Smooth muscle cell (in vitro differentiated cells): Measurements from ENCODE around the gene LAYN. TPM values are rescaled to one million over a fixed set of nuclear protein-coding genes. Genes with fewer than 3 reads are reported as not detected.

Experiments used
- DNase-seq: peaks from one replicate; lab custom pipeline; 2025; ENCODE audit not compliant: unreplicated experiment; lab: John Stamatoyannopoulos, UW
- H2AFZ ChIP-seq: fragments of 200-600 bp; sonication (generic); 2 replicates; pipeline ENCODE4 v1.6.0; 2016; ENCODE audit warnings: antibody characterized with exemption, low read depth, mild to moderate bottlenecking
- H3F3A ChIP-seq: fragments of 200-600 bp; sonication (generic); 2 replicates; pipeline ENCODE4 v1.6.0; 2017; ENCODE audit warnings: antibody characterized with exemption, low read depth
- H3K27ac ChIP-seq: fragments of 200-600 bp; sonication (generic); 2 replicates; pipeline ENCODE4 v1.5.1; 2016; ENCODE audit warnings: low read depth, mild to moderate bottlenecking
- H3K27me3 ChIP-seq: fragments of 200-600 bp; sonication (generic); 2 replicates; pipeline ENCODE4 v1.6.1; 2016; ENCODE audit warnings: low read depth, mild to moderate bottlenecking
- H3K36me3 ChIP-seq: fragments of 200-600 bp; sonication (generic); 2 replicates; pipeline ENCODE4 v1.5.1; 2016; ENCODE audit warnings: low read depth
- H3K4me1 ChIP-seq: fragments of 200-600 bp; sonication (generic); 2 replicates; pipeline ENCODE4 v1.5.1; 2016; ENCODE audit warnings: low read depth
- H3K4me2 ChIP-seq: fragments of 200-600 bp; sonication (generic); 2 replicates; pipeline ENCODE4 v1.6.0; 2016; ENCODE audit warnings: mild to moderate bottlenecking
- H3K4me3 ChIP-seq: fragments of 200-600 bp; sonication (generic); 2 replicates; pipeline ENCODE4 v1.5.1; 2016; ENCODE audit warnings: mild to moderate bottlenecking
- H3K79me2 ChIP-seq: fragments of 200-600 bp; sonication (generic); 2 replicates; pipeline ENCODE4 v1.6.0; 2016; ENCODE audit warnings: low read depth, mild to moderate bottlenecking
- H3K9ac ChIP-seq: fragments of 200-600 bp; sonication (generic); 2 replicates; pipeline ENCODE4 v1.6.0; 2016; ENCODE audit warnings: low read depth
- H3K9me3 ChIP-seq: fragments of 200-600 bp; sonication (generic); replicated peaks from 2 replicates; pipeline ENCODE4 v1.5.1; 2016; ENCODE audit warnings: low read depth
- H4K20me1 ChIP-seq: fragments of 200-600 bp; sonication (generic); 2 replicates; pipeline ENCODE4 v1.6.0; 2016; ENCODE audit warnings: low read depth
- CTCF ChIP-seq: fragments of 200-600 bp; sonication (generic); IDR thresholded peaks from 2 replicates; pipeline ENCODE4 v1.5.1; 2017; ENCODE audit warnings: borderline replicate concordance, mild to moderate bottlenecking, antibody characterized with exemption; ENCODE audit not compliant: insufficient read depth, poor library complexity, severe bottlenecking
- WGBS: methylation state at CpG from one replicate; pipeline ENCODE4 v1.1.7; 2016; ENCODE audit warnings: low lambda C conversion rate; 5-methylcytosine and 5-hydroxymethylcytosine counted together
- polyA plus RNA-seq: library from polyadenylated mRNA; unstranded; fragments of >200 nt; fragmentation: Nextera tagmentation; extraction: Ambion mirVana; gene quantifications from 2 replicates; pipeline ENCODE4 v1.2.1, GENCODE V29; 2016
- total RNA-seq: library from RNA; depleted of rRNA; stranded (reverse); fragments of >200 nt; gene quantifications from 2 replicates; pipeline ENCODE4 v1.2.3, GENCODE V29; 2014

The LAYN gene
- total and polyA plus RNA-seq, 2 experiments from 2014 or later: 52.6 to 67.4 TPM

- H3K27me3 ChIP-seq: no peaks in the 10 kb centered on the region
- H3F3A ChIP-seq: no peaks in the 10 kb centered on the region
- H4K20me1 ChIP-seq: peaks cover 56% of the 10 kb centered on the region
- peak overlapping the region; percentile 84 for H3K4me2 ChIP-seq
- H3K4me3 ChIP-seq: peak overlapping the region; percentile 97
- peak overlapping the region; percentile 98 for H3K27ac ChIP-seq
- H3K79me2 ChIP-seq: peaks cover 61% of the 10 kb centered on the region
- H3K9me3 ChIP-seq: no peaks in the 10 kb centered on the region
- 32% methylated on average over 7 of the region's 7 CpGs for WGBS
- DNase-seq: no peak
- H3K36me3 ChIP-seq: no peaks in the 10 kb centered on the region
- peak overlapping the region; percentile 99 for H3K9ac ChIP-seq
- TF ChIP-seq CTCF: no peak
- no peak overlapping the region for H2AFZ ChIP-seq
- peaks cover 21% of the 10 kb centered on the region for H3K4me1 ChIP-seq
Observed at GRCh38 chr11:111603611-111604130, 63.2 kb downstream of the LAYN start.

- Histone ChIP-seq H2AFZ (no peak overlapping the region), H3K4me1 (peaks cover 21% of the 10 kb centered on the region), H3K79me2 (peaks cover 69% of the 10 kb centered on the region), H3F3A (no peaks in the 10 kb centered on the region), H3K36me3 (no peaks in the 10 kb centered on the region), H3K9ac (no peak overlapping the region), H3K4me2 (peak overlapping the region; percentile 84), H3K27me3 (no peaks in the 10 kb centered on the region), H3K9me3 (no peaks in the 10 kb centered on the region), H3K4me3 (peak overlapping the region; percentile 97), H3K27ac (no peak overlapping the region), H4K20me1 (peaks cover 62% of the 10 kb centered on the region)
- peak; percentile 53 for TF ChIP-seq CTCF
- DNase-seq: no peak
- WGBS: 24% methylated on average over 9 of the region's 9 CpGs
Observed at GRCh38 chr11:111604392-111605009, 64.0 kb downstream of the LAYN start.

GRCh38 chr11:111605681-111606080 is 65.2 kb downstream of the LAYN start:
- Histone ChIP-seq H4K20me1 (peaks cover 74% of the 10 kb centered on the region), H3K79me2 (peaks cover 81% of the 10 kb centered on the region), H3K4me2 (no peak overlapping the region), H3K4me3 (no peak overlapping the region), H3K27me3 (no peaks in the 10 kb centered on the region), H3K9ac (no peak overlapping the region), H2AFZ (no peak overlapping the region), H3K4me1 (peaks cover 21% of the 10 kb centered on the region), H3K9me3 (no peaks in the 10 kb centered on the region), H3K36me3 (no peaks in the 10 kb centered on the region), H3F3A (no peaks in the 10 kb centered on the region), H3K27ac (no peak overlapping the region)
- no peak for DNase-seq
- no peak for TF ChIP-seq CTCF
- WGBS: 89% methylated on average over 4 of the region's 4 CpGs

GRCh38 chr11:111606986-111607385 is 66.5 kb downstream of the LAYN start:
- H2AFZ ChIP-seq: no peak overlapping the region
- peaks cover 88% of the 10 kb centered on the region for H3K79me2 ChIP-seq
- peak overlapping the region; percentile 31 for H3K9ac ChIP-seq
- TF ChIP-seq CTCF: no peak
- no peaks in the 10 kb centered on the region for H3K9me3 ChIP-seq
- H3F3A ChIP-seq: no peaks in the 10 kb centered on the region
- H3K4me3 ChIP-seq: no peak overlapping the region
- H3K4me2 ChIP-seq: peak overlapping the region; percentile 46
- peak overlapping the region; percentile 23 for H3K27ac ChIP-seq
- DNase-seq: no peak
- H3K36me3 ChIP-seq: no peaks in the 10 kb centered on the region
- no peaks in the 10 kb centered on the region for H3K27me3 ChIP-seq
- H3K4me1 ChIP-seq: peaks cover 18% of the 10 kb centered on the region
- H4K20me1 ChIP-seq: peaks cover 86% of the 10 kb centered on the region
